HepG2 (cell line): ENCODE data around the gene AP5Z1. TPM values are rescaled to one million over a fixed set of nuclear protein-coding genes. Genes with fewer than 3 reads are reported as not detected.

Experiments
- CBX1 ChIP-seq: IDR thresholded peaks from one replicate; pipeline ENCODE4 v1.6.1; 2016; ENCODE audit warnings: antibody characterized with exemption, low read depth
- IKZF4 ChIP-seq: sonication (generic); formaldehyde crosslinking; IDR thresholded peaks from 2 replicates; pipeline ENCODE4 v1.5.1; 2020; ENCODE audit warnings: borderline replicate concordance, mild to moderate bottlenecking, low read depth, missing genetic modification reagents; ENCODE audit errors: not compliant biosample characterization
- PCBP2 ChIP-seq: fragments of 200-400 bp; formaldehyde crosslinking; optimal IDR thresholded peaks from 2 replicates; pipeline ENCODE3; 2018; ENCODE audit warnings: low read length, low read depth; ENCODE audit not compliant: poor library complexity, severe bottlenecking
- SCMH1 ChIP-seq: sonication (generic); formaldehyde crosslinking; IDR thresholded peaks from 2 replicates; pipeline ENCODE4 v1.9.0; 2021; ENCODE audit warnings: missing genetic modification reagents, mild to moderate bottlenecking, borderline replicate concordance
- SIN3A ChIP-seq: IDR thresholded peaks from 2 replicates; pipeline ENCODE4 v1.6.1; 2011; ENCODE audit warnings: low read depth, mild to moderate bottlenecking, control low read depth, low read length, borderline replicate concordance
- TGIF2 ChIP-seq: IDR thresholded peaks from 2 replicates; pipeline ENCODE4 v1.6.1; 2016; ENCODE audit warnings: control low read depth, missing compliant biosample characterization
- ZNF205 ChIP-seq: IDR thresholded peaks from 2 replicates; pipeline ENCODE4 v1.6.1; 2018; ENCODE audit warnings: missing biosample characterization, missing genetic modification reagents
- ZNF562 ChIP-seq: sonication (generic); formaldehyde crosslinking; IDR thresholded peaks from 2 replicates; pipeline ENCODE4 v1.8.0; 2022; ENCODE audit warnings: missing genetic modification reagents, borderline replicate concordance
- ZNF589 ChIP-seq: sonication (generic); formaldehyde crosslinking; conservative IDR thresholded peaks from 2 replicates; pipeline ENCODE4 v1.8.0; 2022; ENCODE audit warnings: mild to moderate bottlenecking, moderate library complexity, missing genetic modification reagents
- ZNF720 ChIP-seq: sonication (generic); formaldehyde crosslinking; IDR thresholded peaks from 2 replicates; pipeline ENCODE4 v1.4.0; 2020; ENCODE audit warnings: missing genetic modification reagents
- ZSCAN31 ChIP-seq: sonication (generic); formaldehyde crosslinking; IDR thresholded peaks from 2 replicates; pipeline ENCODE4 v1.5.0; 2020; ENCODE audit warnings: low read depth, mild to moderate bottlenecking, missing genetic modification reagents
- polyA plus RNA-seq, 8 experiments: library from polyadenylated mRNA; depleted of rRNA in 3 of 8; stranded (reverse) in 7 of 8; unstranded in 1 of 8; fragments of >200 nt; fragmentation: Illumina TruSeq in 4 of 8; extraction: Trizol in 4 of 8; gene quantifications; 2 replicates each; pipeline versions ENCODE4 v1.2.1 to v1.2.3, GENCODE V29; 2011 to 2016; ENCODE audit warnings: low read depth in 4 of 8, missing spikeins in 1 of 8, mixed read lengths in 1 of 8; ENCODE audit not compliant: insufficient read depth in 1 of 8
- total RNA-seq, 5 experiments: library from RNA; depleted of rRNA; stranded (reverse); fragments of >200 nt; fragmentation: Illumina TruSeq; extraction: Trizol; gene quantifications; 2 replicates each; pipeline ENCODE4 v1.2.3, GENCODE V29; 2016; ENCODE audit warnings: low read depth in 1 of 5
- TF ChIP-seq, protein P1 (sequence below): sonication (generic); formaldehyde crosslinking; IDR thresholded peaks from 2 replicates; pipeline ENCODE4 v1.4.0; 2020; ENCODE audit warnings: mild to moderate bottlenecking, missing genetic modification reagents, borderline replicate concordance
- TF ChIP-seq, protein P2 (sequence below): sonication (generic); formaldehyde crosslinking; IDR thresholded peaks from 2 replicates; pipeline ENCODE4 v1.9.0; 2022; ENCODE audit warnings: low read depth, missing genetic modification reagents
- TF ChIP-seq, protein P3 (sequence below): sonication (generic); formaldehyde crosslinking; IDR thresholded peaks from 2 replicates; pipeline ENCODE4 v1.5.0; 2020; ENCODE audit warnings: mild to moderate bottlenecking, missing genetic modification reagents, borderline replicate concordance

The AP5Z1 gene
- total and polyA plus RNA-seq, 2 of the 13 experiments (the other 11 are each of a cell fraction or from before 2014, with no cell fraction given): 9.3 to 15.1 TPM

DNA sequence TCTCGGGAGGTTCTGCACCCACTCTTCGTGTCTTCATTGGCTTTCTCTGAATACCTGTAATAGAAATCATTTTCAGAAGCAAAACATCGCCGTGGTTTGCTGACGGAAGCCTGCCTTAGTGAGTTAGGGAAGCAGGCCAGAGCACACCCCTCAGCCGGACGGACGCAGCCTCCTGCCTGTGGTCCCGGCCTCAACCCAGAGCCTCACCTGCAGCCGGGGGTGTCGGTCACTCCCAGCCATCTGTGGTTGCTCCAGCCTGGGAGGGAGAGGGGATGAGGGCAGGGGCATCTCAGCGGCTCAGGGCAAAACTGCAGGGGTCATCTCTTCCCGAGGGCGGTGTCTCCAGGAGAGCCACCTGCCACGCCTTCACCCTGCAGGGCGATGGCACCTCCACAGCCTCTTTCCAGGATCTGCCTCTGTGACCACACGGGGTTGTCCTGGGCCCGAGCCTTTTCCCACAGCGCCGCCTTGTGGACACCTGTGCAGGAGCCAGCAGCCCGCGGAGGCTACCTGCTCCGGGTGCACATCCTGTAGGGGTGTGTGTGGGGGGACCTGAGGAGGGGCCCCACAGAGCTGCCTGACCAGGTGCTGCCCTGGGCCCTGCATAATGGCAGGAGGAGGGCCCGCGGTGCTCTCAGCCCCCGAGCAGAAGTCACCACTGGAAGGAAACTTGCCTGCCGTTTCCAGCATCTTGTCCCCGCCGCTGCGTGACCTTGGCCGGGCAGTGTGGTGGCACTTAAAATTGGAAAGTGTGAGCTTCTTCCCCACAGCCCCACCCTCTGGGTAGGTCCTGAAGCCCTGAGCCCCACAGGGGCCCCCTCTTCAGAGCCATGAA, 21.6 kb upstream of the AP5Z1 start (continued):
- TF ChIP-seq, protein P1, sequence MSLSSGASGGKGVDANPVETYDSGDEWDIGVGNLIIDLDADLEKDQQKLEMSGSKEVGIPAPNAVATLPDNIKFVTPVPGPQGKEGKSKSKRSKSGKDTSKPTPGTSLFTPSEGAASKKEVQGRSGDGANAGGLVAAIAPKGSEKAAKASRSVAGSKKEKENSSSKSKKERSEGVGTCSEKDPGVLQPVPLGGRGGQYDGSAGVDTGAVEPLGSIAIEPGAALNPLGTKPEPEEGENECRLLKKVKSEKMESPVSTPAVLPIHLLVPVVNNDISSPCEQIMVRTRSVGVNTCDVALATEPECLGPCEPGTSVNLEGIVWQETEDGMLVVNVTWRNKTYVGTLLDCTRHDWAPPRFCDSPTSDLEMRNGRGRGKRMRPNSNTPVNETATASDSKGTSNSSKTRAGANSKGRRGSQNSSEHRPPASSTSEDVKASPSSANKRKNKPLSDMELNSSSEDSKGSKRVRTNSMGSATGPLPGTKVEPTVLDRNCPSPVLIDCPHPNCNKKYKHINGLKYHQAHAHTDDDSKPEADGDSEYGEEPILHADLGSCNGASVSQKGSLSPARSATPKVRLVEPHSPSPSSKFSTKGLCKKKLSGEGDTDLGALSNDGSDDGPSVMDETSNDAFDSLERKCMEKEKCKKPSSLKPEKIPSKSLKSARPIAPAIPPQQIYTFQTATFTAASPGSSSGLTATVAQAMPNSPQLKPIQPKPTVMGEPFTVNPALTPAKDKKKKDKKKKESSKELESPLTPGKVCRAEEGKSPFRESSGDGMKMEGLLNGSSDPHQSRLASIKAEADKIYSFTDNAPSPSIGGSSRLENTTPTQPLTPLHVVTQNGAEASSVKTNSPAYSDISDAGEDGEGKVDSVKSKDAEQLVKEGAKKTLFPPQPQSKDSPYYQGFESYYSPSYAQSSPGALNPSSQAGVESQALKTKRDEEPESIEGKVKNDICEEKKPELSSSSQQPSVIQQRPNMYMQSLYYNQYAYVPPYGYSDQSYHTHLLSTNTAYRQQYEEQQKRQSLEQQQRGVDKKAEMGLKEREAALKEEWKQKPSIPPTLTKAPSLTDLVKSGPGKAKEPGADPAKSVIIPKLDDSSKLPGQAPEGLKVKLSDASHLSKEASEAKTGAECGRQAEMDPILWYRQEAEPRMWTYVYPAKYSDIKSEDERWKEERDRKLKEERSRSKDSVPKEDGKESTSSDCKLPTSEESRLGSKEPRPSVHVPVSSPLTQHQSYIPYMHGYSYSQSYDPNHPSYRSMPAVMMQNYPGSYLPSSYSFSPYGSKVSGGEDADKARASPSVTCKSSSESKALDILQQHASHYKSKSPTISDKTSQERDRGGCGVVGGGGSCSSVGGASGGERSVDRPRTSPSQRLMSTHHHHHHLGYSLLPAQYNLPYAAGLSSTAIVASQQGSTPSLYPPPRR: no peak
- TF ChIP-seq SCMH1 (CRISPR knock-in tag): no peak
- TF ChIP-seq ZNF589 (CRISPR knock-in tag): no peak
- TF ChIP-seq TGIF2 (CRISPR knock-in tag): no peak
- TF ChIP-seq ZSCAN31 (CRISPR knock-in tag): no peak
- TF ChIP-seq SIN3A: no peak
- no peak for TF ChIP-seq ZNF562 (CRISPR knock-in tag)
- no peak for TF ChIP-seq CBX1
- TF ChIP-seq IKZF4 (CRISPR knock-in tag): no peak
- no peak for TF ChIP-seq ZNF720 (CRISPR knock-in tag)
- TF ChIP-seq, protein P2, sequence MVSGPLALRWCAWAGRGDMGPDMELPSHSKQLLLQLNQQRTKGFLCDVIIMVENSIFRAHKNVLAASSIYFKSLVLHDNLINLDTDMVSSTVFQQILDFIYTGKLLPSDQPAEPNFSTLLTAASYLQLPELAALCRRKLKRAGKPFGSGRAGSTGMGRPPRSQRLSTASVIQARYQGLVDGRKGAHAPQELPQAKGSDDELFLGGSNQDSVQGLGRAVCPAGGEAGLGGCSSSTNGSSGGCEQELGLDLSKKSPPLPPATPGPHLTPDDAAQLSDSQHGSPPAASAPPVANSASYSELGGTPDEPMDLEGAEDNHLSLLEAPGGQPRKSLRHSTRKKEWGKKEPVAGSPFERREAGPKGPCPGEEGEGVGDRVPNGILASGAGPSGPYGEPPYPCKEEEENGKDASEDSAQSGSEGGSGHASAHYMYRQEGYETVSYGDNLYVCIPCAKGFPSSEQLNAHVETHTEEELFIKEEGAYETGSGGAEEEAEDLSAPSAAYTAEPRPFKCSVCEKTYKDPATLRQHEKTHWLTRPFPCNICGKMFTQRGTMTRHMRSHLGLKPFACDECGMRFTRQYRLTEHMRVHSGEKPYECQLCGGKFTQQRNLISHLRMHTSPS (CRISPR knock-in tag): no peak
- TF ChIP-seq, protein P3, sequence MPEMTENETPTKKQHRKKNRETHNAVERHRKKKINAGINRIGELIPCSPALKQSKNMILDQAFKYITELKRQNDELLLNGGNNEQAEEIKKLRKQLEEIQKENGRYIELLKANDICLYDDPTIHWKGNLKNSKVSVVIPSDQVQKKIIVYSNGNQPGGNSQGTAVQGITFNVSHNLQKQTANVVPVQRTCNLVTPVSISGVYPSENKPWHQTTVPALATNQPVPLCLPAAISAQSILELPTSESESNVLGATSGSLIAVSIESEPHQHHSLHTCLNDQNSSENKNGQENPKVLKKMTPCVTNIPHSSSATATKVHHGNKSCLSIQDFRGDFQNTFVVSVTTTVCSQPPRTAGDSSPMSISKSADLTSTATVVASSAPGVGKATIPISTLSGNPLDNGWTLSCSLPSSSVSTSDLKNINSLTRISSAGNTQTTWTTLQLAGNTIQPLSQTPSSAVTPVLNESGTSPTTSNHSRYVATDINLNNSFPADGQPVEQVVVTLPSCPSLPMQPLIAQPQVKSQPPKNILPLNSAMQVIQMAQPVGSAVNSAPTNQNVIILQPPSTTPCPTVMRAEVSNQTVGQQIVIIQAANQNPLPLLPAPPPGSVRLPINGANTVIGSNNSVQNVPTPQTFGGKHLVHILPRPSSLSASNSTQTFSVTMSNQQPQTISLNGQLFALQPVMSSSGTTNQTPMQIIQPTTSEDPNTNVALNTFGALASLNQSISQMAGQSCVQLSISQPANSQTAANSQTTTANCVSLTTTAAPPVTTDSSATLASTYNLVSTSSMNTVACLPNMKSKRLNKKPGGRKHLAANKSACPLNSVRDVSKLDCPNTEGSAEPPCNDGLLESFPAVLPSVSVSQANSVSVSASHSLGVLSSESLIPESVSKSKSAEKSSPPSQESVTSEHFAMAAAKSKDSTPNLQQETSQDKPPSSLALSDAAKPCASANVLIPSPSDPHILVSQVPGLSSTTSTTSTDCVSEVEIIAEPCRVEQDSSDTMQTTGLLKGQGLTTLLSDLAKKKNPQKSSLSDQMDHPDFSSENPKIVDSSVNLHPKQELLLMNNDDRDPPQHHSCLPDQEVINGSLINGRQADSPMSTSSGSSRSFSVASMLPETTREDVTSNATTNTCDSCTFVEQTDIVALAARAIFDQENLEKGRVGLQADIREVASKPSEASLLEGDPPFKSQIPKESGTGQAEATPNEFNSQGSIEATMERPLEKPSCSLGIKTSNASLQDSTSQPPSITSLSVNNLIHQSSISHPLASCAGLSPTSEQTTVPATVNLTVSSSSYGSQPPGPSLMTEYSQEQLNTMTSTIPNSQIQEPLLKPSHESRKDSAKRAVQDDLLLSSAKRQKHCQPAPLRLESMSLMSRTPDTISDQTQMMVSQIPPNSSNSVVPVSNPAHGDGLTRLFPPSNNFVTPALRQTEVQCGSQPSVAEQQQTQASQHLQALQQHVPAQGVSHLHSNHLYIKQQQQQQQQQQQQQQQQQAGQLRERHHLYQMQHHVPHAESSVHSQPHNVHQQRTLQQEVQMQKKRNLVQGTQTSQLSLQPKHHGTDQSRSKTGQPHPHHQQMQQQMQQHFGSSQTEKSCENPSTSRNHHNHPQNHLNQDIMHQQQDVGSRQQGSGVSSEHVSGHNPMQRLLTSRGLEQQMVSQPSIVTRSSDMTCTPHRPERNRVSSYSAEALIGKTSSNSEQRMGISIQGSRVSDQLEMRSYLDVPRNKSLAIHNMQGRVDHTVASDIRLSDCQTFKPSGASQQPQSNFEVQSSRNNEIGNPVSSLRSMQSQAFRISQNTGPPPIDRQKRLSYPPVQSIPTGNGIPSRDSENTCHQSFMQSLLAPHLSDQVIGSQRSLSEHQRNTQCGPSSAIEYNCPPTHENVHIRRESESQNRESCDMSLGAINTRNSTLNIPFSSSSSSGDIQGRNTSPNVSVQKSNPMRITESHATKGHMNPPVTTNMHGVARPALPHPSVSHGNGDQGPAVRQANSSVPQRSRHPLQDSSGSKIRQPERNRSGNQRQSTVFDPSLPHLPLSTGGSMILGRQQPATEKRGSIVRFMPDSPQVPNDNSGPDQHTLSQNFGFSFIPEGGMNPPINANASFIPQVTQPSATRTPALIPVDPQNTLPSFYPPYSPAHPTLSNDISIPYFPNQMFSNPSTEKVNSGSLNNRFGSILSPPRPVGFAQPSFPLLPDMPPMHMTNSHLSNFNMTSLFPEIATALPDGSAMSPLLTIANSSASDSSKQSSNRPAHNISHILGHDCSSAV (CRISPR knock-in tag): no peak
- no peak for TF ChIP-seq PCBP2
- TF ChIP-seq ZNF205: no peak
